ENCODE results near the gene TACO1.

DNA sequence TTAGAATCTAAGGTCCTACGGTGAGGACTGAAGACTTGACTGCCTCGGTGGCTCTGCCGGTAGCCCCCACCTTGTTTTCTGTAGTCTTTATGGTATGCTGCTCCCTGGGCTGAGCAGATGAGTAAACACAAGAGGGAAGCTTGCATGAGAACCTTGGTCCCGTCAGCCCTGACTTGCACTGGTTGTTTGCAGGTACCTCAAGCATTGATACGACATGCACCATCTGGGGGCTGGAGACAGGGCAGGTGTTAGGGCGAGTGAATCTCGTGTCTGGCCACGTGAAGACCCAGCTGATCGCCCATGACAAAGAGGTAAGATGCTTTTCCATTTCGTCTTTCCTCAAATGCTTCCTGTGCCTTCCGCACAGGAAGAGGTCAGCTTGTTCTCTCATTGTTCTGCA is 21.1 kb upstream of the TACO1 start:
- TF ChIP-seq POLR2AphosphoS5 (IDR thresholded peaks at IDR 0.05; ENCODE audit: borderline replicate concordance, low read depth, low read length) (no peak), EZH2 (IDR thresholded peaks at IDR 0.05) (no peak), FOXP2 (optimal IDR thresholded peaks at IDR 0.05; ENCODE audit: control extremely low read depth, extremely low read length, insufficient read depth) (no peak)

Data from SK-N-MC (cell line).